ENCODE measurements around the gene CMTM1. TPM values are rescaled to one million over a fixed set of nuclear protein-coding genes. Genes with fewer than 3 reads are reported as not detected.

Gene CMTM1
- total and polyA plus RNA-seq, 2 donors (not counting 3 experiments of a cell fraction or from before 2014, with no cell fraction given) = 3.0 to 12.3 TPM

DNA sequence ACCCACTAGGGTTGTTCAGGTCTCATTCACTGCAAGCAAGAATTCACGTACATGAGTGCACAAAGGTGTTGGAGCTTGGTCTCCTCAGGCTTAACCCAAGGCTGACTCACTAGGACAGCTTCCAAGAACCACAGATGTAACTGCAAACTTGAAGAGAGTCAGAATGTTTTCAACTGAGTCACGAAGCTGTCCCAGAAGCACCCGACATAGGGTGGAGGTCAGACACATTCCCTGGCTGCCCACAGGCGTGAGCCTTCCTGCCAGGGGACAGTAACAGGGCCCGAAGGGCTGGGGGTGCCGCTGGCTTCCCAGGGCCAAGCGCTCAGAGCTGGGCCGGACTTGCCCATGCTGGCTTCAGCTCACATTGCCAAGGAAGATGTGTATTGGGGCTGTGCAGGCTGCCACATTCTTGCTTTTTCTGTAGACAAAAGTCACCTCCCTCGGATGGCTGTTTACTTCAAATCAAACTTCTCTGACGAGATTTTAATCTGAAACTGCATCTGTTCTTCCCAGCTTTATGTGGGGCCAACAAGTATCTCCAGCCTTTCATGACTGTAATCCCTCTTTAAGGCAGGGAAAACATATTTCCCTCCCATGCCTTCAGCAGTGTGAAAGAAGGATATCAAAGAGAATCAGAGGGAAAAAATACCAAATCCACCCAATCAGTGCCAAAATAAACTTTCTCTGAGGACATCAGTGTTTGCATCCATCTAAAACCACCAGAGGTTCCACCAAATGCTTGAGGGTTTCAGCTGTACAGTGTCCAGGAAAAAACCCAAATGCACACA, 52.5 kb downstream of the CMTM1 start:
- H3K4me2 ChIP-seq (ENCODE audit: insufficient read depth, low read length) = no peak overlapping the region
- H3K79me2 ChIP-seq (ENCODE audit: control insufficient read depth, insufficient read depth, low read length) = no peaks in the 10 kb centered on the region
- no peaks in the 10 kb centered on the region for H4K20me1 ChIP-seq (replicated peaks; ENCODE audit: control insufficient read depth, extremely low read depth, insufficient read depth, low read length)
- BruUV-seq (replicated peaks) = no TSS peak
- H3K9me1 ChIP-seq (replicated peaks; ENCODE audit: control insufficient read depth, extremely low read depth, insufficient read depth, low read length) = no peaks in the 10 kb centered on the region
- no peaks in the 10 kb centered on the region for H3K27me3 ChIP-seq (ENCODE audit: control insufficient read depth in 2 of 2, insufficient read depth in 2 of 2, low read length in 2 of 2)
- peak; percentile 71 for DNase-seq (ENCODE audit: low read depth, low spot score)
- no peaks in the 10 kb centered on the region for H3K36me3 ChIP-seq (ENCODE audit: control insufficient read depth in 2 of 2, extremely low read depth in 1 of 2, insufficient read depth in 2 of 2, low read length in 2 of 2)
- dilution Hi-C loops (cut with MboI; ENCODE audit: extremely low pct_ligation_motif_present, low sequenced_read_pairs) = no loop called here
- no peak overlapping the region for H3K9ac ChIP-seq (replicated peaks; ENCODE audit: extremely low read depth, insufficient read depth, low read length)
- no peak overlapping the region for H2AFZ ChIP-seq (ENCODE audit: low read depth, low read length)
- ChIA-PET POLR2A (no interaction called here), CTCF (interaction anchor here (1.0 to 3.0 kb wide), 8 partner anchors 10 to 254 kb away, joined by 3 to 52 read pairs (median 5); partner anchors contain the start of gene NAE1)
- H3K4me1 ChIP-seq (ENCODE audit: control insufficient read depth, extremely low read depth, insufficient read depth, low read length) = peaks cover 20% of the 10 kb centered on the region
- FAIRE-seq = peak; percentile 98
- H3K4me3 ChIP-seq (replicated peaks in 1 of 3; ENCODE audit: insufficient read depth in 1 of 3, low read depth in 1 of 3, low read length in 3 of 3) = no peak overlapping the region
- intact Hi-C loops (cut with micrococcal nuclease) = no loop called here
- H3K9me3 ChIP-seq (replicated peaks; ENCODE audit: control insufficient read depth, insufficient read depth, low read length) = no peaks in the 10 kb centered on the region
- peak overlapping the region; percentile 19 for H3K27ac ChIP-seq (ENCODE audit: insufficient read depth, low read depth, low read length)
- no peak for TF ChIP-seq POLR2A (IDR thresholded peaks at IDR 0.05; ENCODE audit: low read depth, low read length)
- TF ChIP-seq POLR2AphosphoS5 (IDR thresholded peaks at IDR 0.05; ENCODE audit: insufficient read depth, low read depth, low read length) = peak; percentile 33
- peak; percentile 70 for TF ChIP-seq FOS (IDR thresholded peaks at IDR 0.05; ENCODE audit: borderline replicate concordance, insufficient read depth, low read length)

DNA sequence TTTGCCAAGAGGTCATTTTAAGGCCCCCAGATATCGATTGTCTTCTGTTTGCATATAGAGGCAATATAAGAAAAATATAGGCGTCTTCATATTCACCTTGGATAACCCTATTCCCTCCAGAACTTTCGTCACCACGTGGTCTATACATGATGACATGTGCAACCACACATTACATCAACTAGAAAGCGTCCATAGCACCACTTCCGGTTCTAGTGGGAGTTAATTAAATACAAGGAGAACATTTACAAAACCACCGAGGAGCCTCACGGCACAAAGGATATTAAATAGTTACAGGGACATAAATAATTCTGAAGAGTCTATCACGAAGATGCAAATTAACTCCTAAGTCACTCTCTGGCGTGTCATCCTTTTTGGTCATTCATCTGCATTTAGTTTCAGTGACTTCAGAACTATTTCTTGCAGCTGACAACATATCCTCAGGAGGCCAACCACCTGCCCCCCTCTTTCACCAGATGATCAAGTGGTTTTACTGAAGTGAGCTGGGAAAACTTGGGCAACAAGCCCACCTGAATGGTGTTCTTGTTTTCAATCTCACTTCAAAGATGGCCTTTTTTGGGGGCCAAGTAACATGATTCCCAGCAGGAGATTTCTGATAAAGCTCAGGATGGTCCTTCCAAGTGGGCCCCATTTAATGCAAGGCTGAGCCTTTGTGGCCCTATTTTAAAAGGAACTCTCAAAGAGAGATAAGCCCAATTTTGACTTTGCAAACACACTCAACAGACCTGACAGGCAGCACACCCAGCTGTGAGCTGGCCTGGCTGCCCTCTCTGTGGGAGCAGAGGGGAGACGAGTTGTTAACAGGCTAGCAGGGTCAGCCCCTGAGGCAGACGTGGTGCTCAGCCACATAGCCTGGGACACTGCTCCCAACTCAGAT, 53.5 kb downstream of the CMTM1 start:
- POLR2A ChIA-PET = no interaction called here
- TF ChIP-seq MYC (IDR thresholded peaks at IDR 0.05; ENCODE audit: low read depth, low read length) (no peak), EZH2 (IDR thresholded peaks at IDR 0.05; ENCODE audit: borderline replicate concordance, low read depth, low read length, severe bottlenecking) (no peak), JUN (IDR thresholded peaks at IDR 0.05; ENCODE audit: borderline replicate concordance, insufficient read depth, insufficient read length, low read depth) (no peak), GATA2 (IDR thresholded peaks at IDR 0.05; ENCODE audit: insufficient read depth, insufficient read length, low read depth, low read length) (no peak), POLR2A (IDR thresholded peaks at IDR 0.05; ENCODE audit: low read depth, low read length) (no peak)
- TF ChIP-seq, protein P1, sequence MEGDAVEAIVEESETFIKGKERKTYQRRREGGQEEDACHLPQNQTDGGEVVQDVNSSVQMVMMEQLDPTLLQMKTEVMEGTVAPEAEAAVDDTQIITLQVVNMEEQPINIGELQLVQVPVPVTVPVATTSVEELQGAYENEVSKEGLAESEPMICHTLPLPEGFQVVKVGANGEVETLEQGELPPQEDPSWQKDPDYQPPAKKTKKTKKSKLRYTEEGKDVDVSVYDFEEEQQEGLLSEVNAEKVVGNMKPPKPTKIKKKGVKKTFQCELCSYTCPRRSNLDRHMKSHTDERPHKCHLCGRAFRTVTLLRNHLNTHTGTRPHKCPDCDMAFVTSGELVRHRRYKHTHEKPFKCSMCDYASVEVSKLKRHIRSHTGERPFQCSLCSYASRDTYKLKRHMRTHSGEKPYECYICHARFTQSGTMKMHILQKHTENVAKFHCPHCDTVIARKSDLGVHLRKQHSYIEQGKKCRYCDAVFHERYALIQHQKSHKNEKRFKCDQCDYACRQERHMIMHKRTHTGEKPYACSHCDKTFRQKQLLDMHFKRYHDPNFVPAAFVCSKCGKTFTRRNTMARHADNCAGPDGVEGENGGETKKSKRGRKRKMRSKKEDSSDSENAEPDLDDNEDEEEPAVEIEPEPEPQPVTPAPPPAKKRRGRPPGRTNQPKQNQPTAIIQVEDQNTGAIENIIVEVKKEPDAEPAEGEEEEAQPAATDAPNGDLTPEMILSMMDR (IDR thresholded peaks at IDR 0.05; ENCODE audit: extremely low read depth in 1 of 2, insufficient read depth in 1 of 2, low read depth in 1 of 2, low read length in 2 of 2) = no peak
- TF ChIP-seq, protein P2, sequence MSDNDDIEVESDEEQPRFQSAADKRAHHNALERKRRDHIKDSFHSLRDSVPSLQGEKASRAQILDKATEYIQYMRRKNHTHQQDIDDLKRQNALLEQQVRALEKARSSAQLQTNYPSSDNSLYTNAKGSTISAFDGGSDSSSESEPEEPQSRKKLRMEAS (IDR thresholded peaks at IDR 0.05; ENCODE audit: insufficient read depth, insufficient read length) = no peak
- H3K36me3 ChIP-seq (ENCODE audit: control insufficient read depth in 2 of 2, extremely low read depth in 1 of 2, insufficient read depth in 2 of 2, low read length in 2 of 2) = no peaks in the 10 kb centered on the region
- no peak overlapping the region for H3K4me2 ChIP-seq (ENCODE audit: insufficient read depth, low read length)
- intact Hi-C loops (cut with micrococcal nuclease) = no loop called here
- no peaks in the 10 kb centered on the region for H4K20me1 ChIP-seq (replicated peaks; ENCODE audit: control insufficient read depth, extremely low read depth, insufficient read depth, low read length)
- CTCF ChIA-PET = interaction anchor here (0.9 to 2.3 kb wide), 7 partner anchors 9 to 211 kb away, joined by 3 to 22 read pairs (median 3); partner anchors contain the start of gene NAE1
- DNase-seq (ENCODE audit: low read depth, low spot score) (no peak), FAIRE-seq (no peak)
- no peaks in the 10 kb centered on the region for H3K9me3 ChIP-seq (replicated peaks; ENCODE audit: control insufficient read depth, insufficient read depth, low read length)
- dilution Hi-C loops (cut with MboI; ENCODE audit: extremely low pct_ligation_motif_present, low sequenced_read_pairs) = no loop called here
- no peak overlapping the region for H3K27ac ChIP-seq (ENCODE audit: insufficient read depth, low read depth, low read length)
- no peaks in the 10 kb centered on the region for H3K9me1 ChIP-seq (replicated peaks; ENCODE audit: control insufficient read depth, extremely low read depth, insufficient read depth, low read length)
- no peaks in the 10 kb centered on the region for H3K79me2 ChIP-seq (ENCODE audit: control insufficient read depth, insufficient read depth, low read length)
- H2AFZ ChIP-seq (ENCODE audit: low read depth, low read length) = no peak overlapping the region
- peaks cover 20% of the 10 kb centered on the region for H3K4me1 ChIP-seq (ENCODE audit: control insufficient read depth, extremely low read depth, insufficient read depth, low read length)
- no TSS peak for BruUV-seq (replicated peaks)
- no peak overlapping the region for H3K4me3 ChIP-seq (replicated peaks in 1 of 3; ENCODE audit: insufficient read depth in 1 of 3, low read depth in 1 of 3, low read length in 3 of 3)
- H3K9ac ChIP-seq (replicated peaks; ENCODE audit: extremely low read depth, insufficient read depth, low read length) = no peak overlapping the region
- H3K27me3 ChIP-seq (ENCODE audit: control insufficient read depth in 2 of 2, insufficient read depth in 2 of 2, low read length in 2 of 2) = no peaks in the 10 kb centered on the region

Data from endothelial cell of umbilical vein (primary cell).